Psoas muscle (tissue), 8 donors: ENCODE measurements around the gene RAPGEF5. TPM values are rescaled to one million over a fixed set of nuclear protein-coding genes. Genes with fewer than 3 reads are reported as not detected.
"Not testable (repeated sequence)": the region's sequence is repeated elsewhere in the genome, so short reads cannot be mapped to it uniquely, and the experiment has no call there.

ENCODE experiments used
- ATAC-seq, 4 donors: fragments of 200-7000 bp; cut with Tn5 transposase; one replicate each; pipeline ENCODE4 v1.9.1; 2020; ENCODE audit warnings: moderate library complexity in 3 of 4, mild to moderate bottlenecking in 2 of 4
- DNase-seq, 2 donors: peaks; one replicate each; pipeline ENCODE4 v3.0.0-alpha.2; 2020
- H3K27ac ChIP-seq: fragments of 200-600 bp; one replicate; pipeline ENCODE4 v1.8.0; 2022
- H3K27me3 ChIP-seq, 3 donors: fragments of 200-600 bp in 1 of 3; one replicate each; pipeline versions ENCODE4 v1.6.1 to v1.8.0; 2013 to 2022; ENCODE audit warnings: low read length in 2 of 3, mild to moderate bottlenecking in 2 of 3, moderate library complexity in 1 of 3; ENCODE audit not compliant: insufficient read depth in 3 of 3
- H3K36me3 ChIP-seq, 2 donors: fragments of 200-600 bp in 1 of 2; one replicate each; pipeline versions ENCODE4 v1.6.1 to v1.8.0; 2013 to 2022; ENCODE audit warnings: low read depth in 1 of 2, mild to moderate bottlenecking in 1 of 2, moderate library complexity in 1 of 2; ENCODE audit not compliant: insufficient read depth in 1 of 2
- H3K4me1 ChIP-seq: fragments of 200-600 bp; one replicate; pipeline ENCODE4 v1.8.0; 2022
- H3K4me3 ChIP-seq: fragments of 200-600 bp; one replicate; pipeline ENCODE4 v1.8.0; 2022; ENCODE audit warnings: mild to moderate bottlenecking
- H3K9me3 ChIP-seq: fragments of 200-600 bp; one replicate; pipeline ENCODE4 v1.8.0; 2022
- CTCF ChIP-seq: fragments of 200-600 bp; IDR thresholded peaks from one replicate; pipeline ENCODE4 v1.8.0; 2022; ENCODE audit warnings: antibody characterized with exemption
- WGBS, 3 donors: extraction: QIAGEN DNeasy Blood & Tissue Kit; methylation state at CpG; one replicate each; pipeline versions ENCODE4 v1.1.6 to v1.1.7; 2013; 5-methylcytosine and 5-hydroxymethylcytosine counted together
- intact Hi-C, 2 donors: fragments of 100-400 bp; cut with DNase I; formaldehyde crosslinking; loops; one replicate each; pipeline versions ENCODE4 v1.11.0 to v1.14.2; 2022
- polyA plus RNA-seq, 3 donors: library from polyadenylated mRNA; stranded (reverse); fragments of 200-250 nt; gene quantifications; one replicate each; pipeline ENCODE4 v1.2.3, GENCODE V29; 2013
- total RNA-seq, 4 donors: library from RNA; stranded (reverse); fragmentation: NEBNext Ultra II Directional in 2 of 4; extraction: Animal tissue kit (Norgen Biotek cat#: 25700) in 2 of 4; gene quantifications; one replicate each; pipeline versions ENCODE4 v1.2.1 to v1.2.4, GENCODE V29; 2021 to 2023
- donor health status: healthy with polysubstance abuse.
- donor health status: DM: no; HTN: no; CAD: no; lungs with moderate emphysema.
- donor health status: Bipolar disorder and iron deficiency.
- donor health status: healthy.
- donor health status: DM: yes; HTN: yes; CAD: no.
- donor health status: DM: no; HTN: no; CAD: no.
- donor health status: DM: no; HTN: no; CAD: no.
- donor health status: DM: yes; HTN: yes; CAD: no.

RAPGEF5 gene
- total and polyA plus RNA-seq, 7 donors: 2.6 to 10.8 (median 5.5) TPM

GRCh38 chr7:22082886-22083703 lies 273.9 kb downstream of the RAPGEF5 start:
- Histone ChIP-seq H3K36me3 (no peaks in the 10 kb centered on the region), H3K4me3 (peak overlapping the region; percentile 74), H3K27me3 (peaks cover 0 to 14% (median 0%) of the 10 kb centered on the region in 3 donors), H3K9me3 (no peaks in the 10 kb centered on the region), H3K4me1 (peaks cover 11% of the 10 kb centered on the region), H3K27ac (peak overlapping the region; percentile 68)
- peak; percentile 91 to 99 (median 96) for ATAC-seq
- WGBS, 3 donors: 0 to 1% (median 0%) methylated on average over 55 of the region's 55 CpGs
- intact Hi-C loops: loop anchor here in 1 of 2 donors (10.0 kb wide), 1 partner anchor 658 kb away; the partner anchor contains the start of gene SP4
- peak; percentile 89 for TF ChIP-seq CTCF
- DNase-seq: peak; percentile 87 to 93

GRCh38 chr7:22082553-22082885 lies 274.4 kb downstream of the RAPGEF5 start:
- intact Hi-C loops: loop anchor here in 1 of 2 donors (10.0 kb wide), 1 partner anchor 658 kb away; the partner anchor contains the start of gene SP4
- Histone ChIP-seq H3K36me3 (no peaks in the 10 kb centered on the region), H3K27me3 (peaks cover 0 to 19% (median 0%) of the 10 kb centered on the region in 3 donors), H3K27ac (peak overlapping the region; percentile 68), H3K9me3 (no peaks in the 10 kb centered on the region), H3K4me1 (peaks cover 11% of the 10 kb centered on the region), H3K4me3 (peak overlapping the region; percentile 74)
- 1 to 5% (median 2%) methylated on average over 10 of the region's 10 CpGs for WGBS, 3 donors
- ATAC-seq (peak; percentile 17 to 29 (median 20)), DNase-seq (no peak)
- TF ChIP-seq CTCF: no peak

- peaks cover 0 to 19% (median 0%) of the 10 kb centered on the region in 3 donors for H3K27me3 ChIP-seq
- not testable (repeated sequence) for DNase-seq, ATAC-seq, H3K36me3 ChIP-seq, H3K27ac ChIP-seq, H3K4me3 ChIP-seq, H3K9me3 ChIP-seq
- peaks cover 11% of the 10 kb centered on the region for H3K4me1 ChIP-seq
- intact Hi-C loops: loop anchor here in 1 of 2 donors (10.0 kb wide), 1 partner anchor 655 kb away; the partner anchor contains the start of gene SP4
- whole genome bisulfite sequencing, 3 donors: 87 to 97% (median 97%) methylated on average over 8 of the region's 8 CpGs
Observed at GRCh38 chr7:22080219-22080618, 276.7 kb downstream of the RAPGEF5 start.

- H3K27me3 ChIP-seq: peaks cover 0 to 19% (median 0%) of the 10 kb centered on the region in 3 donors
- H3K9me3 ChIP-seq, intact Hi-C loops, H3K4me1 ChIP-seq, H3K27ac ChIP-seq, DNase-seq, ATAC-seq, H3K36me3 ChIP-seq, H3K4me3 ChIP-seq: not testable (repeated sequence)
- 88 to 89% (median 89%) methylated on average over 6 of the region's 6 CpGs for WGBS, 3 donors
Observed at GRCh38 chr7:22078872-22079271, 278.1 kb downstream of the RAPGEF5 start.

- peaks cover 0 to 19% (median 0%) of the 10 kb centered on the region in 3 donors for H3K27me3 ChIP-seq
- H3K36me3 ChIP-seq: no peaks in the 10 kb centered on the region
- WGBS, 3 donors: 73 to 79% (median 75%) methylated on average over 2 of the region's 2 CpGs
- H3K4me1 ChIP-seq: no peaks in the 10 kb centered on the region
- no peak overlapping the region for H3K4me3 ChIP-seq
- no peaks in the 10 kb centered on the region for H3K9me3 ChIP-seq
- H3K27ac ChIP-seq: no peak overlapping the region
- ATAC-seq (no peak), DNase-seq (no peak)
- intact Hi-C loops: no loop called here
- no peak for TF ChIP-seq CTCF
Observed at GRCh38 chr7:22075561-22075960, 281.4 kb downstream of the RAPGEF5 start.
